ENCODE data around the gene SLC9A9.

Gene SLC9A9

GRCh38 chr3:143848704-143849103 lies 436 bp upstream of the SLC9A9 start:
- no peak for DNase-seq (ENCODE audit: extremely low spot score)
- ChIA-PET CTCF (interaction anchor here (1.2 kb wide), 1 partner anchor 10 kb away, joined by 5 read pairs; no protein-coding TSS in a partner anchor), POLR2A (no interaction called here)
- no peak for TF ChIP-seq CTCF (IDR thresholded peaks at IDR 0.05; ENCODE audit: control extremely low read depth, extremely low read depth, low read depth, missing control alignments)

- TF ChIP-seq CTCF (IDR thresholded peaks at IDR 0.05; ENCODE audit: control extremely low read depth, extremely low read depth, low read depth, missing control alignments), result no peak
- ChIA-PET CTCF (interaction anchor here (0.6 to 1.4 kb wide), 2 partner anchors 9 to 17 kb away, joined by 3 read pairs; no protein-coding TSS in a partner anchor), POLR2A (no interaction called here)
- DNase-seq (ENCODE audit: extremely low spot score), result no peak
These were observed 4.7 kb downstream of the SLC9A9 start for GRCh38 chr3:143843587-143843986.

- ChIA-PET POLR2A (no interaction called here), CTCF (interaction anchor here (1.4 to 1.9 kb wide), 2 partner anchors 9 to 15 kb away, joined by 3 to 5 read pairs; no protein-coding TSS in a partner anchor)
- DNase-seq (ENCODE audit: extremely low spot score), result no peak
- TF ChIP-seq CTCF (IDR thresholded peaks at IDR 0.05; ENCODE audit: control extremely low read depth, extremely low read depth, low read depth, missing control alignments), result no peak
These were observed 7.6 kb downstream of the SLC9A9 start for GRCh38 chr3:143840636-143841035.

- CTCF ChIA-PET, result interaction anchor here (1.4 to 1.9 kb wide), 2 partner anchors 10 to 15 kb away, joined by 3 to 5 read pairs; no protein-coding TSS in a partner anchor
- TF ChIP-seq CTCF (IDR thresholded peaks at IDR 0.05; ENCODE audit: control extremely low read depth, extremely low read depth, low read depth, missing control alignments), result no peak
- POLR2A ChIA-PET, result no interaction called here
- DNase-seq (ENCODE audit: extremely low spot score), result no peak
These were observed 8.3 kb downstream of the SLC9A9 start for GRCh38 chr3:143839980-143840379.

- DNase-seq (ENCODE audit: extremely low spot score), result no peak
- POLR2A ChIA-PET, result no interaction called here
- no peak for TF ChIP-seq CTCF (IDR thresholded peaks at IDR 0.05; ENCODE audit: control extremely low read depth, extremely low read depth, low read depth, missing control alignments)
- CTCF ChIA-PET, result interaction anchor here (1.0 to 1.5 kb wide), 2 partner anchors 15 to 16 kb away, joined by 3 to 5 read pairs; no protein-coding TSS in a partner anchor
These were observed 11.2 kb downstream of the SLC9A9 start for GRCh38 chr3:143837076-143837475.

GRCh38 chr3:143835312-143835711 lies 13.0 kb downstream of the SLC9A9 start:
- POLR2A ChIA-PET, result no interaction called here
- CTCF ChIA-PET, result interaction anchor here (1.1 kb wide), 1 partner anchor 8 kb away, joined by 3 read pairs; no protein-coding TSS in a partner anchor
- no peak for TF ChIP-seq CTCF (IDR thresholded peaks at IDR 0.05; ENCODE audit: control extremely low read depth, extremely low read depth, low read depth, missing control alignments)
- DNase-seq (ENCODE audit: extremely low spot score), result no peak
